ENCODE results near the gene PRDM12. TPM values are rescaled to one million over a fixed set of nuclear protein-coding genes. Genes with fewer than 3 reads are reported as not detected.

The PRDM12 gene
- total RNA-seq, 4 donors from 2014 or later = not detected

DNA sequence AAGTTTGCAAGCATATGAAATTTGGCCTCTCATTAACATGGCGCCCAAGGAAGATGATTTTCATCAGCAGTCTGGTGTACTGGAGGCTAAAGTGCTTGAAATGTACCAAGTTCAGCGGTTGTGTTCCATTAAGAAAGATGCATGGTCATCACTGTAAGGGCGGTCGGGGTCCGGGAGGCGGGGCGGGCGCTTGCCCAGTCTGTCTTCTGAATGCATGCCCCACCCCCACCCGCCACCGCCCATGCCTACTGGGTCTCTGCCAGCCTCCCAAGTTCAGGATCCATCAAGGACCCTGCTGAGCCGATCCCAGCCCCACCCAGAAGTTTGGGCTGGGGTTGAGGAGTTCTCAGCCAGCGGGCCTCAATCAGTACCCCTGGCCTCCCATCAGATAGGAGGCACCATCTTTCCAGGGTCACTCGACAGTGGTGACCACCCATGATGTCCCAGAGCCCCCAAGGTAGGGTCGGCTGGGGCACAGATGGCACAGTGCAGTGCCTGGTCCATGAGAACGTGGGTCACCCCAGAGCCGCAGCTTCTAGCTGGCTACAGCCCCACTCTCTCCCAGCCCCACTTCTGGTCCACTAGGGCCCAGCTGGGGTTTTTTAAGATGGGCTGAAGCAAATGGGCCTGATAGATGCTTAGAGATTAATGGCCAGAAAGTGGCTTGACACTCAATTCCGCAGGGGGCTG, 24.4 kb upstream of the PRDM12 start:
- intact Hi-C loops (cut with DNase I; ENCODE audit: low total_unique reads) = no loop called here
- TF ChIP-seq, protein P1, sequence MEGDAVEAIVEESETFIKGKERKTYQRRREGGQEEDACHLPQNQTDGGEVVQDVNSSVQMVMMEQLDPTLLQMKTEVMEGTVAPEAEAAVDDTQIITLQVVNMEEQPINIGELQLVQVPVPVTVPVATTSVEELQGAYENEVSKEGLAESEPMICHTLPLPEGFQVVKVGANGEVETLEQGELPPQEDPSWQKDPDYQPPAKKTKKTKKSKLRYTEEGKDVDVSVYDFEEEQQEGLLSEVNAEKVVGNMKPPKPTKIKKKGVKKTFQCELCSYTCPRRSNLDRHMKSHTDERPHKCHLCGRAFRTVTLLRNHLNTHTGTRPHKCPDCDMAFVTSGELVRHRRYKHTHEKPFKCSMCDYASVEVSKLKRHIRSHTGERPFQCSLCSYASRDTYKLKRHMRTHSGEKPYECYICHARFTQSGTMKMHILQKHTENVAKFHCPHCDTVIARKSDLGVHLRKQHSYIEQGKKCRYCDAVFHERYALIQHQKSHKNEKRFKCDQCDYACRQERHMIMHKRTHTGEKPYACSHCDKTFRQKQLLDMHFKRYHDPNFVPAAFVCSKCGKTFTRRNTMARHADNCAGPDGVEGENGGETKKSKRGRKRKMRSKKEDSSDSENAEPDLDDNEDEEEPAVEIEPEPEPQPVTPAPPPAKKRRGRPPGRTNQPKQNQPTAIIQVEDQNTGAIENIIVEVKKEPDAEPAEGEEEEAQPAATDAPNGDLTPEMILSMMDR (IDR thresholded peaks at IDR 0.05) = no peak
- no peak for TF ChIP-seq POLR2A (IDR thresholded peaks at IDR 0.05)
- DNase-seq = no peak
- H3K27ac ChIP-seq = no peak overlapping the region
- no peaks in the 10 kb centered on the region for H3K9me3 ChIP-seq
- H3K4me3 ChIP-seq = no peak overlapping the region
- no peaks in the 10 kb centered on the region for H3K4me1 ChIP-seq
- H3K27me3 ChIP-seq = no peaks in the 10 kb centered on the region
- H3K36me3 ChIP-seq = no peaks in the 10 kb centered on the region

DNA sequence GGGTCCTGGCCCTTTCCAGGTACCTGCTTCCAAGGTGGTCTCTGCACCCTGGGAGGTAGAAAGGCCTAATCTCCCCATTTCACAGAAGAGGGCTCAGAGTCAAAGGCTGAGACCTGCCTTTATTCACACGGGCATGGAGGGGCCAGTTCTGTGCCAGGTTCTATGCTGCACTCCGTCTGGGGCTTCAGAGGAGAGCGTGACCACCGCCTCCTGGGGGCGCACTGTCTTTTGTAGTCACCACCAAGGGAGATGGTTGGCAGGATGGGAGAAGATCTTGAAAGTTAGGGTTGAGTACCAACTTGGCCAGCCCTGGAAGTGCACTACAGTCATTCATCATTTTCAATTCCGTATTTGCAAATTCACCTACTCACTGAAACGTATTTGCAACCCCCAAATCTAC, 23.7 kb upstream of the PRDM12 start:
- no peak overlapping the region for H3K27ac ChIP-seq
- no peaks in the 10 kb centered on the region for H3K9me3 ChIP-seq
- no peak overlapping the region for H3K4me3 ChIP-seq
- TF ChIP-seq POLR2A (IDR thresholded peaks at IDR 0.05) = no peak
- TF ChIP-seq, protein P1 (IDR thresholded peaks at IDR 0.05) = no peak
- no peaks in the 10 kb centered on the region for H3K4me1 ChIP-seq
- H3K36me3 ChIP-seq = no peaks in the 10 kb centered on the region
- DNase-seq = no peak
- no peaks in the 10 kb centered on the region for H3K27me3 ChIP-seq
- intact Hi-C loops (cut with DNase I; ENCODE audit: low total_unique reads) = no loop called here

DNA sequence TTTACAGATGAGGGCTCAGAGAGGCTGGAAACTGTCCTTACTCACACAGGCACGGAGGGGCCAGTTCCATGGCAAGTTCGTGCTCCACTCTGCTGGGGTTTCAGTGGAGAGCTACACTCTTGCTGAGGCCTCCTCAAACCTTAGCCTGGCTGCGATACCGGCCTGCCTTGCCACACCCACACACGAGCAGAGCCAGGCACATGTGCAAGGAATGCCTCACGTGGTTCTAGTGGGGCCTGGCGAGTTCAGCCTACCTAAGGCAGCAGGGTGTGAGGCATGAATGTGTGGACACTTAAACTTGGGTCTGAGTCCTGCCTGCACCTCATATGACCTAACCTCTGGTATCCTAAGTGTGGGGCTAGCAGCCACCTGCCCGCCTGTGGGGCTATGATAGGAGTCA, 21.5 kb upstream of the PRDM12 start:
- DNase-seq = no peak
- TF ChIP-seq, protein P1 (IDR thresholded peaks at IDR 0.05) = no peak
- no peak for TF ChIP-seq POLR2A (IDR thresholded peaks at IDR 0.05)
- intact Hi-C loops (cut with DNase I; ENCODE audit: low total_unique reads) = no loop called here
- no peaks in the 10 kb centered on the region for H3K27me3 ChIP-seq
- no peak overlapping the region for H3K4me3 ChIP-seq
- H3K9me3 ChIP-seq = no peaks in the 10 kb centered on the region
- no peaks in the 10 kb centered on the region for H3K4me1 ChIP-seq
- H3K27ac ChIP-seq = no peak overlapping the region
- H3K36me3 ChIP-seq = no peaks in the 10 kb centered on the region

DNA sequence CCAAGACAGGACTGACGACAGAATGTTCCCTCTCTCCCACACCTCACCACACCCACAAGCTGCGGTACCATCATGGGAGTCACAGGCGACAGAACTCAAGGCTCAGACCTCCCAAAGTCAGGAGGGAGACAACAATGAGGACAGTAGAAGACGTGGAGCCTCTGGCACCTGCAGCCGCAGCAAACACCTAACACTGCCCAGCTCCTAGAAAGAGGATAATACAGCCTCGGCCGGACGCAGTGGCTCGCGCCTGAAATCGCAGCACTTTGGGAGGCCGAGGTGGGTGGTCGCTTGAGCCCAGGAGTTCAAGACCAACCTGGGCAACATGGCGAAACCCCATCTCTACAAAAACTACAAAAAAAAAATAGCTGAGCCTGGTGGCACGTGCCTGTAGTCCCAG, 13.2 kb upstream of the PRDM12 start:
- TF ChIP-seq POLR2A (IDR thresholded peaks at IDR 0.05) = no peak
- TF ChIP-seq, protein P1 (IDR thresholded peaks at IDR 0.05) = no peak
- Histone ChIP-seq H3K4me1 (no peaks in the 10 kb centered on the region), H3K27me3 (no peaks in the 10 kb centered on the region), H3K27ac (no peak overlapping the region), H3K4me3 (no peak overlapping the region), H3K36me3 (no peaks in the 10 kb centered on the region), H3K9me3 (no peaks in the 10 kb centered on the region)
- DNase-seq = no peak
- intact Hi-C loops (cut with DNase I; ENCODE audit: low total_unique reads) = no loop called here

DNA sequence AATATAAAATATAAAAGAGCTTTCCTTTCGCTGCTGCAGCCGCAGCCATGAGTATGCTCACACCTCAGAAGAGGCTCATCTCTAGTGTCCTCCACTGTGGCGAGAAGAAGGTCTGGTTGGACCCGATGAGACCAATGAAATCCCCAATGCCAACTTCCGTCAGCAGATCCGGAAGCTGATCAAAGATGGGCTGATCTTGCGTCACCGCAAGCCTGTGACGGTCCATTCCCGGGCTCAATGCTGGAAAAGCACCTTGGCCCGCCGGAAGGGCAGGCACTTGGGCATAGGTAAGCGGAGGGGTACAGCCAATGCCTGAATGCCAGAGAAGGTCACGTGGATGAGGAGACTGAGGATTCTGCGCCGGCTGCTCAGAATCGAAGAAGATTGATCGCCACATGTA, 12.6 kb upstream of the PRDM12 start:
- Histone ChIP-seq H3K36me3 (no peaks in the 10 kb centered on the region), H3K9me3 (no peaks in the 10 kb centered on the region), H3K4me3 (no peak overlapping the region), H3K27ac (no peak overlapping the region), H3K4me1 (no peaks in the 10 kb centered on the region), H3K27me3 (no peaks in the 10 kb centered on the region)
- DNase-seq = no peak
- intact Hi-C loops (cut with DNase I; ENCODE audit: low total_unique reads) = no loop called here
- TF ChIP-seq, protein P1 (IDR thresholded peaks at IDR 0.05) = no peak
- no peak for TF ChIP-seq POLR2A (IDR thresholded peaks at IDR 0.05)

All from uterus (tissue), 4 donors.